Measurements from ENCODE around the gene PPP1R13B.

The PPP1R13B gene

DNA sequence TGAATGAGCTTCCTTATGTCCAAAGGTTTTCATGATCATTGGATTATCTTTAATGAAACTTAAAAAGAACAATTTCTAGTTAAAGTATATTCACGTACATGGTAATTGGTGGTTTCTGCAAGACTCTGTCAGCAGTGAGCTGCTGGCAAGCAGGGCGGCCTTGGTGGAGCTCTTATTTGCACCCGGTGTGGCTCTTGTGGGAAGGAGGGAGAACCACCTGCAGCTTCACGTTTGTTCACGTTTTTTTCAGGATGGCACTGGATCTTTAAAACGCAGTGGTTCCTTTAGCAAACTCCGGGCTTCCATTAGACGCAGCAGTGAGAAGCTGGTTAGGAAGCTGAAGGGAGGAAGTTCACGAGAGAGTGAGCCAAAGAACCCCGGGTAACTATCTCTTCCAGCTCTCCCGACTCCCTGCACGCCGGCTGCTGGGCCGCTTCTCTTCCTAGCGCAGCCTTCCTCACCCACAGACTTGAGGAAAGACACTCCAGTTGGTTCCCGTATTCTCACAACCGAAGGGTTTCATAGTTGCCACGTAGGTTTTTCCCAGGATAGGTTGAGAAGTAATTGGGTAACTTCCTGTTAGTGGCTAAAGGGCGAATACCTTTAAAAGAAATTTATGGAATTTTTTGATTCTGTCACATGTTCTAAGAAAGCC, 160.4 kb downstream of the PPP1R13B start:
- ChIA-PET POLR2A (ENCODE audit: low non-redundant PET) (no interaction called here), CTCF (interaction anchor here (0.6 to 1.0 kb wide), 2 partner anchors 20 to 35 kb away, joined by 3 to 4 read pairs; no protein-coding TSS in a partner anchor)
- DNase-seq (ENCODE audit: low spot score) = no peak
- H3K27ac ChIP-seq = peak overlapping the region; percentile 41
- TF ChIP-seq CTCF (conservative IDR thresholded peaks at IDR 0.05; ENCODE audit: low read depth) = no peak

- no peak for DNase-seq (ENCODE audit: low spot score)
- no peak overlapping the region for H3K27ac ChIP-seq
- ChIA-PET POLR2A (ENCODE audit: low non-redundant PET) (interaction anchor here (0.6 kb wide), 1 partner anchor 1748 kb away, joined by 7 read pairs; no protein-coding TSS in a partner anchor), CTCF (interaction anchor here (1.0 kb wide), 1 partner anchor 36 kb away, joined by 4 read pairs; no protein-coding TSS in a partner anchor)
- no peak for TF ChIP-seq CTCF (conservative IDR thresholded peaks at IDR 0.05; ENCODE audit: low read depth)
These were observed 161.8 kb downstream of the PPP1R13B start for GRCh38 chr14:103685276-103686211.

DNA sequence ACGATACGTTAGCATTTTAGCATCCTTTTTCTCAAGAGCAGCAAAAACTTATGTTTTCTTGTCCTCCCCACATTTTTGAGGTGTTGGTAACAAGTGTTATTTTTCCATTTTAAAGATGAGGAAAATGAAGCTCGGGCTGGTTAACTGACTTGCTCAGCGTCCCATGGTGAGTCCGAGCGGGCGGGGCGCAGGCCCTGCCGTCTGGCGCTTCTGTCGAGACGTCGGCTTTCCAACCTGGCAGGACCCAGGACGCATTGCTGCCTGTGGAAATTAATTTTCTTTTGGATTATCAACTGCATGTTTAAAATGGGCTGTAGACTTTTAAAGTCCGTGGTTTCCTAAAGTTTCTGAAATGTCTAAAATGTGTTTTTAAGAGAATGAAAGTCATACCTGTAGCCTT, 162.5 kb downstream of the PPP1R13B start:
- TF ChIP-seq CTCF (conservative IDR thresholded peaks at IDR 0.05; ENCODE audit: low read depth) = no peak
- H3K27ac ChIP-seq = no peak overlapping the region
- ChIA-PET POLR2A (ENCODE audit: low non-redundant PET) (no interaction called here), CTCF (no interaction called here)
- no peak for DNase-seq (ENCODE audit: low spot score)

DNA sequence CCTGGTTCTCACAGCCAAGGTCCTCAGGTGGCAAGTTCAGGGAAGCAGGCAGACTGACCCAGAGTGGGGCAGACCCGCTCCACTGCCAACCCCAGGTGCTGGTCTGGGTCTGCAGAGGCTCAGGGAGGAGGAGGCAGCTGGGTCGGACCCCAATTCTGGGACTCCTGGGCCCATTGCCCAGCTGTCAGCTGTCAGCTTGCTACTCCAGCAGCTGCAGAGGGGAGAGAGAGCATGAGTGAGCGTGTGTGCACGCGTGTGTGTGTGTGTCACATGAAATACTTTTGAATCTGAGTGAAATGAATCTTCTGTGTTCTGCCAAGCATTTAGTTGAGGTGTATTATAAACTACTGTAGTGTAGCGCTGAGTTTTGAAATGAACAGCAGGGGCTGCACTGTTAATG, 162.9 kb downstream of the PPP1R13B start:
- DNase-seq (ENCODE audit: low spot score) = no peak
- CTCF ChIA-PET = no interaction called here
- POLR2A ChIA-PET (ENCODE audit: low non-redundant PET) = no interaction called here
- peak overlapping the region; percentile 34; the same call in 1 of the 2 replicates for H3K27ac ChIP-seq
- no peak for TF ChIP-seq CTCF (conservative IDR thresholded peaks at IDR 0.05; ENCODE audit: low read depth)
